ENCODE results near the gene CFAP410.

The CFAP410 gene

GRCh38 chr21:44318489-44319285 is 20.5 kb downstream of the CFAP410 start:
- Histone ChIP-seq H3K36me3 (replicated peaks; ENCODE audit: insufficient read depth, low read length) (no peaks in the 10 kb centered on the region), H3K27ac (ENCODE audit: low read length) (no peak overlapping the region), H3K4me3 (ENCODE audit: low read length) (no peak overlapping the region), H3K4me2 (ENCODE audit: low read depth, low read length) (no peak overlapping the region), H4K20me1 (ENCODE audit: insufficient read depth, low read length) (no peaks in the 10 kb centered on the region), H3K9me2 (replicated peaks; ENCODE audit: insufficient read depth, low read length) (no peaks in the 10 kb centered on the region), H3K79me2 (ENCODE audit: low read length) (no peaks in the 10 kb centered on the region), H3K27me3 (replicated peaks; ENCODE audit: insufficient read depth, low read length) (no peaks in the 10 kb centered on the region), H3F3A (ENCODE audit: insufficient read depth, low read length) (no peaks in the 10 kb centered on the region), H2AFZ (ENCODE audit: low read length) (no peak overlapping the region), H3K9ac (ENCODE audit: low read length) (no peak overlapping the region), H3K4me1 (ENCODE audit: low read length) (no peaks in the 10 kb centered on the region), H3K9me3 (replicated peaks; ENCODE audit: insufficient read depth, low read length) (no peaks in the 10 kb centered on the region)
- DNase-seq = no peak
- TF ChIP-seq EZH2 (optimal IDR thresholded peaks at IDR 0.05; ENCODE audit: low read depth, low read length) = no peak
- TF ChIP-seq CTCF (IDR thresholded peaks at IDR 0.05; ENCODE audit: low read length) = no peak
- no peak for TF ChIP-seq EZH2phosphoT487 (IDR thresholded peaks at IDR 0.05; ENCODE audit: low read length)

- H3K27me3 ChIP-seq (replicated peaks; ENCODE audit: insufficient read depth, low read length) = no peaks in the 10 kb centered on the region
- no peak for TF ChIP-seq CTCF (IDR thresholded peaks at IDR 0.05; ENCODE audit: low read length)
- no peak for TF ChIP-seq EZH2 (optimal IDR thresholded peaks at IDR 0.05; ENCODE audit: low read depth, low read length)
- TF ChIP-seq EZH2phosphoT487 (IDR thresholded peaks at IDR 0.05; ENCODE audit: low read length) = no peak
- no peak overlapping the region for H2AFZ ChIP-seq (ENCODE audit: low read length)
- no peak overlapping the region for H3K4me3 ChIP-seq (ENCODE audit: low read length)
- H3K9me2 ChIP-seq (replicated peaks; ENCODE audit: insufficient read depth, low read length) = no peaks in the 10 kb centered on the region
- no peak overlapping the region for H3K9ac ChIP-seq (ENCODE audit: low read length)
- no peaks in the 10 kb centered on the region for H4K20me1 ChIP-seq (ENCODE audit: insufficient read depth, low read length)
- H3K4me1 ChIP-seq (ENCODE audit: low read length) = no peaks in the 10 kb centered on the region
- H3F3A ChIP-seq (ENCODE audit: insufficient read depth, low read length) = no peaks in the 10 kb centered on the region
- no peaks in the 10 kb centered on the region for H3K79me2 ChIP-seq (ENCODE audit: low read length)
- H3K27ac ChIP-seq (ENCODE audit: low read length) = no peak overlapping the region
- H3K4me2 ChIP-seq (ENCODE audit: low read depth, low read length) = no peak overlapping the region
- H3K9me3 ChIP-seq (replicated peaks; ENCODE audit: insufficient read depth, low read length) = no peaks in the 10 kb centered on the region
- no peak for DNase-seq
- H3K36me3 ChIP-seq (replicated peaks; ENCODE audit: insufficient read depth, low read length) = no peaks in the 10 kb centered on the region
Measured at GRCh38 chr21:44317871-44318270, 21.3 kb downstream of the CFAP410 start.

- Histone ChIP-seq H3K4me3 (ENCODE audit: low read length) (no peak overlapping the region), H4K20me1 (ENCODE audit: insufficient read depth, low read length) (no peaks in the 10 kb centered on the region), H2AFZ (ENCODE audit: low read length) (no peak overlapping the region), H3K27me3 (replicated peaks; ENCODE audit: insufficient read depth, low read length) (no peaks in the 10 kb centered on the region), H3K9me3 (replicated peaks; ENCODE audit: insufficient read depth, low read length) (no peaks in the 10 kb centered on the region), H3F3A (ENCODE audit: insufficient read depth, low read length) (no peaks in the 10 kb centered on the region), H3K4me1 (ENCODE audit: low read length) (no peaks in the 10 kb centered on the region), H3K9me2 (replicated peaks; ENCODE audit: insufficient read depth, low read length) (no peaks in the 10 kb centered on the region), H3K9ac (ENCODE audit: low read length) (no peak overlapping the region), H3K27ac (ENCODE audit: low read length) (no peak overlapping the region), H3K79me2 (ENCODE audit: low read length) (no peaks in the 10 kb centered on the region), H3K4me2 (ENCODE audit: low read depth, low read length) (no peak overlapping the region), H3K36me3 (replicated peaks; ENCODE audit: insufficient read depth, low read length) (no peaks in the 10 kb centered on the region)
- TF ChIP-seq EZH2phosphoT487 (IDR thresholded peaks at IDR 0.05; ENCODE audit: low read length) (no peak), EZH2 (optimal IDR thresholded peaks at IDR 0.05; ENCODE audit: low read depth, low read length) (no peak), CTCF (IDR thresholded peaks at IDR 0.05; ENCODE audit: low read length) (no peak)
- DNase-seq = no peak
Measured at GRCh38 chr21:44317241-44317782, 21.9 kb downstream of the CFAP410 start.

Measured in MM.1S (cell line).